ENCODE measurements around the gene BBOF1. TPM values are rescaled to one million over a fixed set of nuclear protein-coding genes. Genes with fewer than 3 reads are reported as not detected.

Gene BBOF1
- total and polyA plus RNA-seq, 9 of the 15 experiments (the other 6 are each of a cell fraction or from before 2014, with no cell fraction given) = 1.3 to 4.9 (median 4.2) TPM

- no peak for TF ChIP-seq RNF219 (CRISPR knock-in tag; IDR thresholded peaks at IDR 0.05)
- no peak for TF ChIP-seq ATF4 (CRISPR knock-in tag; IDR thresholded peaks at IDR 0.05)
- no peak for TF ChIP-seq ZNF764 (CRISPR knock-in tag; IDR thresholded peaks at IDR 0.05; ENCODE audit: low read depth)
- no peak for TF ChIP-seq MEF2D (tag; conservative IDR thresholded peaks at IDR 0.05; ENCODE audit: low read depth)
- peak in 1 of 3 experiments; percentile 21; a peak in 1 of 6 replicates for TF ChIP-seq CTCF (IDR thresholded peaks at IDR 0.05 in 2 of 3, conservative IDR thresholded peaks at IDR 0.05 in 1 of 3; ENCODE audit: insufficient read depth in 2 of 3, low read depth in 1 of 3, low read length in 3 of 3)
- peak; percentile 51 for TF ChIP-seq KDM5B (IDR thresholded peaks at IDR 0.05; ENCODE audit: insufficient replicate concordance, low read depth, low read length)
- no peak for TF ChIP-seq ZNF445 (CRISPR knock-in tag; IDR thresholded peaks at IDR 0.05; ENCODE audit: low read depth)
- peak in 1 of 2 experiments; percentile 20; a peak in 1 of 4 replicates for TF ChIP-seq ZNF639 (CRISPR knock-in tag; conservative IDR thresholded peaks at IDR 0.05 in 1 of 2, IDR thresholded peaks at IDR 0.05 in 1 of 2)
- no peak for TF ChIP-seq ZNF280B (CRISPR knock-in tag; IDR thresholded peaks at IDR 0.05)
- no peak for TF ChIP-seq SMARCE1 (IDR thresholded peaks at IDR 0.05)
- peak; percentile 74 for TF ChIP-seq CREM (IDR thresholded peaks at IDR 0.05; ENCODE audit: low read depth)
- no peak for TF ChIP-seq RNF2 (IDR thresholded peaks at IDR 0.05)
- TF ChIP-seq ZNF436 (CRISPR knock-in tag; IDR thresholded peaks at IDR 0.05) = no peak
- TF ChIP-seq U2AF1 (optimal IDR thresholded peaks at IDR 0.05; ENCODE audit: low read depth, low read length) = no peak
- no peak for TF ChIP-seq ILF3 (IDR thresholded peaks at IDR 0.05; ENCODE audit: borderline replicate concordance)
- no peak for TF ChIP-seq ZNF79 (CRISPR knock-in tag; IDR thresholded peaks at IDR 0.05; ENCODE audit: low read depth)
- TF ChIP-seq ZNF3 (CRISPR knock-in tag; IDR thresholded peaks at IDR 0.05) = no peak
- no peak for TF ChIP-seq ESRRB (CRISPR knock-in tag; IDR thresholded peaks at IDR 0.05; ENCODE audit: borderline replicate concordance)
- TF ChIP-seq ZKSCAN3 (CRISPR knock-in tag; IDR thresholded peaks at IDR 0.05) = no peak
These were observed 65.3 kb downstream of the BBOF1 start, which contains the start of the genes ALDH6A1 and LIN52 (continued) for GRCh38 chr14:74084277-74085046.

Data from K562 (cell line).